ENCODE data around the gene C10orf95.

The C10orf95 gene

GRCh38 chr10:102400076-102400475 lies 51.3 kb downstream of the C10orf95 start:
- DNase-seq, result peak; percentile 57
